Activated CD4-positive, alpha-beta T cell treated with anti-CD3 and anti-CD28 coated beads, Interleukin-10, Interleukin-2, amounts not matched to agents 100 ng/mL and 50 ng/mL, durations not matched to agents 16 hours and 8 hours (primary cell): ENCODE results near the gene SNX32.

Source experiments
- DNase-seq: peaks from one replicate; pipeline ENCODE4 v3.0.0-alpha.2; 2020

SNX32 gene

DNA sequence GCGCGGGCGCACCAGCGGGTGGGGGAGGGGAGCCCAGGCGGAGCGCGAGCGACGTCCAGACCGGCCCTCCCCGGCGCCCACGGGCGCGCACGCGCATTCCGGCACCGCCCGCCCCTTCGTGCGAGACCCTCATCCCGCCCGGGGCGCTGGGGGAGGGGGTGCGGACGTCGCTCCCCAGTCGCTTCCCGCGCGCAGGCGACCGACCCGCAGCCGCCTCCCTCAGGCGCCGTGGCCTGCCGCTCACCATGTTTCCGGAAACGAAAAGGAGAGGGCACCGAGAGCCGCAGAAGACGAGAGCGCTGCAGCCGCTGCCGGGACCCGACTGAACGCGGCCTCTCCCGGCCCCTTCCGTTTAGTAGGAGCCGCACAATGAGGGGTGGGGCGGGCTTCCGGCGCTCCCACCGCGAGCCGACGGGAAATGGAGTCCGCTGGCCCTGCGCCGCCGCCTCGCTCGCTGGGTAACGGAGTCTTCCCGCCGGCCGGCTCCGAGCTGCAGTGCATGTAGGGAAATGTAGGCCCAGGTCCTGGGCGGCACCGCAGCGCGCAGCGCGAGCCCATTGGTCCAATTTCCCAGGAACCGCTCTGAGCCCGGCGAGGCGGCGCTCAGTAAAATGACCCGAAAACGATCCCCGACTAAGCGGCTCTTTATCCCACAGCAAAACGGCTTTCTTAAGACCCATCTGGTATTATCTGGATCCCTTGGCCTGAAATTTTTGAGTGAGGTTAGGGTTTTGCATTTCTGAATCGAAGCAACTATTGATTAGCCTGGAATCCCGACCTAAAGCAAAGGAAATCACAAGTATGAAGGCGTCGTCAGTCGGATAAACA, 24.3 kb downstream of the SNX32 start, which contains the start of gene CFL1:
Gene CFL1 (minus strand): TSS at position 328 of the 828 bp plus-strand sequence. CDS start 81 bp downstream, at position 247.
- DNase-seq, result peak; percentile 99

- DNase-seq, result no peak
Observed at GRCh38 chr11:65858681-65859087, 24.9 kb downstream of the SNX32 start.

DNA sequence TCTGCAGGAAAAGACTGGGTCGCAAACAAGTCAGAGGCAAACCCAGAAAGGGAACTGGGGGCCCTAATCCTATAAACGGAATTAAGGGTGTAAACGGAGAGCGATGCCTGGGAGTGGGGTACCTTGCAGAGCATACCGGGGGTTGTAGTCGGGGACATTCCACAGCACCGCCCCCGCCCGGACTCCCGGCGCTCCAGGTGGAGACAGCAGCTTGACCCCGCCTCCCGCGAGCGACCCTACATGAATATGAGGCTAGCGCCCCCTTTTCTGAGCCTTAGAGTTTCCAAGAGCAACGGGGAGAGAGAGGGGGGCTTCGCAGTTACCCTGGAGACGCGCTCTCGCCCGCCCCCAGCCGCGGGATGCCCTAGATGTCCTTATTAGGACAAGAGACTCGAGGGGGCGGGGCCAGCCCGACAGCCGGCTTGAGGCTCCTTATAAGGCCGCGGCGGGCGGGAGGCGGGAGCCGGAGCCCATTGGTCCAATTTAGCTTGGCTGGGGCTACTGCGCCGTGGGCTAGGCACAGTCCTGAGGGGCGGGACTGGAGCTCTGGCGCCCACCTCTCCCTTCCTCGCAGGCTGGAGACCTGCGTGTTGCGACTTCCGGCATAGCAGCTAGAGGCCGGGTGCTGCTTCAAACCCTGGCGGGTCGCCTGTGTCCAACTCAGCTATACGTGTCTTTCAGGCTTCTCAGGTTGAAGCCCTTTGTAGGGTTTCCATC, 25.5 kb downstream of the SNX32 start:
- DNase-seq, result peak; percentile 99

DNA sequence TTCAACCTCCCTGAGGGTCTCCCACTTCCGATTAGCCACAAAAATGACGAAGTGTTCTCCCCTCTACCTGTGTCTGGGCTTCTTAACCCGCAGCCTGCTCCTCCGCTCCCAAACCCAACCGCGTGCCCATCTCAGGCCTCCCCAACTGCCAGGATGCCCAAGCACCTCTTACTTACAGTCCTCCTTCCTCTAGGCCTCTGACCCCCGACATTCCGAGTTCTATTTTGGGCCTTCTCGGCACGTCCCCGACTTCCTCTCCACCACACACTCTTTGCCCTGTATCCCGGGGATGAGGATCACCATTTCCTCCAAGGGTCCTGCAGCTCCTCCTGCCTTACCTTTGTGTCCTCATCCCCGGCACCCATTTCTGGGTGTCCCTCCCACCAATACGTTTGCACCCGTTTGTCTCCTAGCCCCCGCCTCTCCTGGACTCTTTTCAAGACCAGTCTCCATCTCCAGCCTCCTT, 26.1 kb downstream of the SNX32 start:
- DNase-seq, result no peak

GRCh38 chr11:65860278-65861164, 26.8 kb downstream of the SNX32 start, which contains the start of gene MUS81:
TSS of gene MUS81 (plus strand) at chr11:65860433. CDS start at chr11:65860754, 321 bp downstream.
- DNase-seq, result peak; percentile 98

DNA sequence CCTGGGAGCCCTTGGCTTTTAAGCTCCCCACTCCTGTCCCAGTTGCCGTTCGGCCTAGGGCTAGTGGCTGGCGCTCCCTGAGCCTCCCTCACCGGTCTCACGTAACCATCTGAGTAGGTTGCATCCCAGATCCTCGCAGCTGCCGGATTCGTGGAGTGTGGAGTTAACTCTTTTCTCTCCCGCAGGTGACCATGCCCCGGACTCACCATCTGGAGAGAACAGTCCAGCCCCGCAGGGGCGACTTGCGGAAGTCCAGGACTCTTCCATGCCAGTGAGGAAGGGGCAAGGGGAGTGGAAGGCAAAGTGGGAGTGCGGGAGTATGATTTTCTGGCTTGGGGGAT, 27.4 kb downstream of the SNX32 start:
- no peak for DNase-seq

DNA sequence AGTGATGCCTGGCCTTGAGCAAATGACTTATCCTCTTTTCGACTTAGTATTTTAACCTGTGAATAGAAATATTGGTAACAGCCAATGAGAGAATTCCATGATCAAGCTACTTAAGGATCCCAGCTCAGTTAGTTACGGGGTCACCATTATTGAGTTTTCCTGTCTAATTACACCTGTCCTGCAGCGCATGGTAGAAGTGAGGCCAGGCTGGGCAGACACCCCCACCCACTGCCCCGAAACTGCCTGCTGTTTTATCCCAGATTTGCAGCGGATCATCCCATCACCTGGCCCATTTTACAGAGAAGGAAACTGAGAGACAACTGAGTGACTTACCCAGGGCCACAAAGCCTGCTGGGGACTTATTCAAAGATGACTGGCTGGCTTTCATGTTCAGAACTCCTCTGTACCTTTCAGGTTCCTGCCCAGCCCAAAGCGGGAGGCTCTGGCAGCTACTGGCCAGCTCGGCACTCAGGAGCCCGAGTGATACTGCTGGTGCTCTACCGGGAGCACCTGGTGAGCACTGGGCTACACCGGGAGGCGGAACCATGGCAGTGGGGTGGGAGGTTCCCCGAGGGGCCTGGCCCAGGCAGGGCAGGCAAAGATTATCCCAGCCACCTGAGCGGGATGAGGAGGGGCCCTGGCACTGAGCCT, 27.9 kb downstream of the SNX32 start:
- DNase-seq, result no peak

GRCh38 chr11:65862191-65862735, 28.5 kb downstream of the SNX32 start:
- no peak for DNase-seq

DNA sequence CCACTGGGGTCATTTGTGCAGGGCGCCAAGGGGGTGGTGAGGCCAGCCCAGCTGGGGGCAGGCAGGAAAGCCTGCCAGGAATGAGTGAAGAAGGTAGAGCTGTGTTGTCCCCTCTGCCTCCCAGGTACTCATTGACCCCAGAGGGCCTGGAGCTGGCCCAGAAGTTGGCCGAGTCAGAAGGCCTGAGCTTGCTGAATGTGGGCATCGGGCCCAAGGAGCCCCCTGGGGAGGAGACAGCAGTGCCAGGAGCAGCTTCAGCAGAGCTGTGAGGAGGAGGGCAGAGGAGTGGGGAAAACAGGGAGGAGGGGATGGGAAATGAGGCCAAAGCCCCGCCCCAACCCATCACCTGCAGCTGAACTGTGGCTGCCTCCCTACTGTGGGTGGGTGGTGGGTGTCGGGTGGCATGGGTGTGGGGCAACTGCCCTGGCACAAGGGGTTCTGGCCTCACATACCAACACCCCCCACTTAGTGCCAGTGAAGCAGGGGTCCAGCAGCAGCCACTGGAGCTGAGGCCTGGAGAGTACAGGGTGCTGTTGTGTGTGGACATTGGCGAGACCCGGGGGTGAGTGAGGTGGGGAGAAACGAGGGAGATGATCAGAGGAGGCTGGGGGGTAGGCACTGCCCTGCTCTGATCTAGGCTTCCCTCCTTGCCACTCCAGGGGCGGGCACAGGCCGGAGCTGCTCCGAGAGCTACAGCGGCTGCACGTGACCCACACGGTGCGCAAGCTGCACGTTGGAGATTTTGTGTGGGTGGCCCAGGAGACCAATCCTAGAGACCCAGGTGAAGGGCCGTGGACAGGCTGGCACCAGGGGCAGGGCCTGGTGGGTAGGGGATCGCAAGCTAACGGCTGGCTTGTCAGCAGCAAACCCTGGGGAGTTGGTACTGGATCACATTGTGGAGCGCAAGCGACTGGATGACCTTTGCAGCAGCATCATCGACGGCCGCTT, 29.5 kb downstream of the SNX32 start:
- no peak for DNase-seq

- no peak for DNase-seq
Observed at GRCh38 chr11:65863889-65864705, 30.3 kb downstream of the SNX32 start.

DNA sequence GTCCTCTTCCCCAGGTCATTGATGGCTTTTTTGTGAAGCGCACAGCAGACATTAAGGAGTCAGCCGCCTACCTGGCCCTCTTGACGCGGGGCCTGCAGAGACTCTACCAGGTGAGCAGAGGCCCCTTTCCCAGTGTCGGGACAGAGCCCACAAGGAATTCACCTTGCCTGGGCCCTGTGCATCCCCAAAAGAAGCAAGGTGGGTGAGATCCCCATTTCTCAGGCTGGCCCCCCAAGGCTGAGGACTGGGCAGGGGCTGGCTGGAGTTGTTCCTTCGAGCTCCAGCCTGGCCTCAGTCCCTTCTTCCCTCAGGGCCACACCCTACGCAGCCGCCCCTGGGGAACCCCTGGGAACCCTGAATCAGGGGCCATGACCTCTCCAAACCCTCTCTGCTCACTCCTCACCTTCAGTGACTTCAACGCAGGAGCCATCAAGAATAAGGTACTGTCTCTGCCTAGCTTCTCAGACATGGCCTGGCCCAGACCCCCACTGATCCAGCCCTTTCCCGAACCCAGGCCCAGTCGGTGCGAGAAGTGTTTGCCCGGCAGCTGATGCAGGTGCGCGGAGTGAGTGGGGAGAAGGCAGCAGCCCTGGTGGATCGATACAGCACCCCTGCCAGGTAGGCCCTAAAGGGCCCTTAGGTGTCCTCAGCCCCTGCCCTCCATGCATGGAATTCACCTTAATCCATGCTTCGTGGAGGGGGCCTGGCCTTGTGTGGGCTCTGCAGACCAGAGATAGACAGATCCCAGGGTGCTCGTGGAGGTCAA, 31.1 kb downstream of the SNX32 start:
- no peak for DNase-seq

DNA sequence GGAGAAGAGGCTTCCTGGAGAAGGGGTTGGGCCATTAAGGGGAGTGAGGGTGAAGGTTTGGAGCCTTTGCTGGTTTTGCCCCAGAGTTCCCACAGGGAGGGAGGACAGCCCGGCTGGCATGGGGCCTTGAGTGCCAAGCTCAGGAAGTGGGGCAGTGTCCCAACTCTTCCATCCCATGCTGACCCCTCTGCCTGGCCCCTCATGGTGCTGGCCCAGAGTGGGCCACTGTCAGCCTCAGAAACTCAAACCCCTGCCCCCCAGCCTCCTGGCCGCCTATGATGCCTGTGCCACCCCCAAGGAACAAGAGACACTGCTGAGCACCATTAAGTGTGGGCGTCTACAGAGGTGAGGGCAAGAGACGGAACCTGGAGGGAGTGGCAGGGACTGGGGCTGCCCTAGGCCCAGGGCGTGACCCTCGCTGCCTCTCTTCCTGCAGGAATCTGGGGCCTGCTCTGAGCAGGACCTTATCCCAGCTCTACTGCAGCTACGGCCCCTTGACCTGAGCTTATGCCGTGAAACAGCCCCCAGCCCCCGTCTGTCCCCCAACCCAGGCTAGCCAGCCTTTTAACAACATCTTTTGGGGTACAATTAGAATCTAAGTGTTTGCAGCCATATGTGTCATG, 31.9 kb downstream of the SNX32 start:
- DNase-seq, result no peak

DNA sequence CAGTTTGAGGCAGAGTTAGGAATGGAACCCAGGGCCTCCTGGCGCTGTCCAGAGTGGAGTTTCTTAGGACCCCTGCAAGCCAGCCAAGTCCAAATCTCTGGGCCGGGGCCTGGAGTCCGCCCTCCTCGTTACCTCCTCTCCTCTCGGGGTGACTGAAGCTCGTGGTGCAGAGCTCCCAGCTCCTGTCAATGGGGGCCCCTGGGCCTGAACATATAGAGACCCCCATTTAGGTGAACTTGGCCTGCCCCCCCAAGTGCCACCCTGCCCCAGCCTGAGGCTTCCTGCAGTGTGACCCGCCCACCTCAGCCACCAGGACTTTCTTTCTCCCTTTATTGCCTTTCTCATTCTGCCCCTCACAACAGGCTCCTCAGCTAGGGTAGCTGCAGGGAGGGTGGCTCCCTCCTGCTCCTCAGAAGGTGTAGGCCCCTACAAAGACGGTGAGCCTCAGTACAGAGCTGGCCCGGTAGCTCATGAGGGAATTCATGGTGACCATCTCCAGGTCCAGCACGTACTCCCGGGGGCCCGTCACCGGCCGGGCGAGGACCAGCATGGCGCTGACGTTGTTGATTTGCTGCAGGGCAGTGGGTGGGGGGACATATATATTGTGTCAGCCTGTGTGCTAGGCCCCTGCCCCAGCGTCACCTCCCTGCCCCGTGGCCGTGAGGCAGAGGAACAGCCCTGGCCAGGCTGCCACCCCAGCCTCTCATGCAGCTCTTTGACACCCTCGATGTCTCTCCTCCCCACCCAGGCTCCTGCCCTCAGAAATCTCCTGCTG, 32.9 kb downstream of the SNX32 start:
- DNase-seq, result no peak

DNA sequence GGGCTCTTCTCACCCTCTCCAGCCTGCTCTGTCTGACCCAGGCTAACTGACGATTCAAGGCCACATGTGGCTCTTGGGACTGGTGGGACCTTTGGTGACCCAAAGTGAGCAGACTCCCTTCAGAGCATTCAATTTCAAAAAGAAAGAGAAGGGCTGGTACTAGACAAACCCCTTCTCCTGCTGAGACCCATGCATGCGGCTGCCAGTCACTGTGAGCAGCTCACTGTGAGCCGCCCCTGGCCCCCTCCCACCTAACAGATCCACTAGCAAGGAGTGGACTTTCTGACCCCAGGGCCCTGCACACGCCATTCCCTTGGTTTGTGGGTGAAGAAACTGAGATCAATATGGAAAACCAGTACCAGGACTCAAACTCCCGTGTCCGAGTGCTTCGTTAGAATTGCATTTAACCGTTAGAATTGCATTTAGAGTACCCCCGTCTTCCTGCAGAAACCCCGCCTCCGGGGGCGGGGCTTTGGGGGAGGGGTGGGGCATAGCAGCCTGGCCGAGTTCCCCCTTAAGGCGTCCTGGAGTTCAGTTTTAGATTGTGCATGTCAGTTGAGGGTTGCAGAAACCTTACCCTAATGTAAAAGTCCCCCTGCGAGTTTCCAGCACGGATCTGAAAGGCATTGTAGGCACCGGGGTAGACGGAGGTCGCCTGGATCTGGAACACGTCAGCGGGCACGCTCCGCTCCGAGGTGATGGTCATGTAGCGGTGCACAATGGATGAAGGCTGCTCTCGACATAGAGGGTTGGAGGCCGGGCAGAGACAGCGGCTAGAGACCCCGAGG, 33.7 kb downstream of the SNX32 start:
- DNase-seq, result no peak

- no peak for DNase-seq
Observed at GRCh38 chr11:65868076-65868667, 34.4 kb downstream of the SNX32 start.

DNA sequence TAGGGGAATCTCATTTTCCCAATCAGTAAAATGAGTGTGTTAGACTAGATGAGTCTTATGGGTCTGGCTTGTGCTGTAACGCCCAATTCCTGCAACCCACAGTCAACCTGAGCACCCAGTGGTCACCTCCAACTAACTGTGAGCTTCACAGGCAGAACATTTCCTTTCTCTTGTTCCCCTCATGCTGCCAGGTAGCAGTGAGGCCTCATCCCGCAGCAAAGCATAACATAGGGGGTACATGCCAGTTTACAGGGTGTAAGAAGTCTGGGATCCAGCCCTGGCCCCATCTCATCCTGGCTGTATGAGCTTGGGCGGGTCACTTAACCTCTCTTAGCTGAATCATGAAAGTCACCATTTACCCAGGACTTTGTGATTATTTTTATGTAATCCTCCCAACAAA, 35.1 kb downstream of the SNX32 start:
- no peak for DNase-seq
